DND-41 (cell line): ENCODE results near the gene ZNF746.

ENCODE experiments used
- ATAC-seq: fragments of 200-7000 bp; cut with Tn5 transposase; 3 replicates; pipeline ENCODE4 v1.9.1; 2021; ENCODE audit warnings: low read depth; ENCODE audit not compliant: insufficient read depth
- DNase-seq: peaks from one replicate; pipeline ENCODE4 v3.0.0-alpha.2; 2020
- H2AFZ ChIP-seq: 2 replicates; pipeline ENCODE4 v1.6.0; 2012; ENCODE audit warnings: low read depth, low read length
- H3K27ac ChIP-seq: 2 replicates; pipeline ENCODE4 v1.5.1; 2012; ENCODE audit warnings: low read length, inconsistent platforms
- H3K27me3 ChIP-seq: fragments of 200-600 bp; sonication (generic); 2 replicates; pipeline ENCODE4 v1.6.0; 2012; ENCODE audit warnings: low read length, mild to moderate bottlenecking, inconsistent platforms; ENCODE audit not compliant: insufficient read depth, poor library complexity
- H3K36me3 ChIP-seq: 2 replicates; pipeline ENCODE4 v1.5.1; 2012; ENCODE audit warnings: low read length, inconsistent platforms; ENCODE audit not compliant: insufficient read depth
- H3K4me1 ChIP-seq: 2 replicates; pipeline ENCODE4 v1.5.1; 2012; ENCODE audit warnings: mild to moderate bottlenecking, low read length; ENCODE audit not compliant: insufficient read depth
- H3K4me2 ChIP-seq: 2 replicates; pipeline ENCODE4 v1.6.0; 2012; ENCODE audit warnings: mild to moderate bottlenecking, moderate library complexity, low read length, inconsistent platforms; ENCODE audit not compliant: insufficient read depth
- H3K4me3 ChIP-seq, 2 experiments: fragments of 200-600 bp in 1 of 2; shearing (Covaris generic) in 1 of 2; 2 replicates each; pipeline ENCODE4 v1.5.1; 2012 to 2016; ENCODE audit warnings: inconsistent platforms in 2 of 2, low read length in 2 of 2, mild to moderate bottlenecking in 2 of 2, low read depth in 1 of 2, moderate library complexity in 1 of 2
- H3K79me2 ChIP-seq: 2 replicates; pipeline ENCODE4 v1.6.0; 2012; ENCODE audit warnings: low read length, inconsistent platforms; ENCODE audit not compliant: insufficient read depth
- H3K9ac ChIP-seq: 2 replicates; pipeline ENCODE4 v1.6.0; 2012; ENCODE audit warnings: low read depth, mild to moderate bottlenecking, inconsistent platforms, low read length, moderate library complexity
- H3K9me3 ChIP-seq: 2 replicates; pipeline ENCODE4 v1.5.1; 2012; ENCODE audit warnings: low read length, moderate library complexity, mild to moderate bottlenecking, inconsistent platforms; ENCODE audit not compliant: insufficient read depth, severe bottlenecking
- H4K20me1 ChIP-seq: 2 replicates; pipeline ENCODE4 v1.6.0; 2012; ENCODE audit warnings: low read length; ENCODE audit not compliant: insufficient read depth
- CTCF ChIP-seq: IDR thresholded peaks from 2 replicates; pipeline ENCODE4 v1.5.1; 2012; ENCODE audit warnings: borderline replicate concordance, low read length, moderate library complexity, mild to moderate bottlenecking; ENCODE audit not compliant: poor library complexity, severe bottlenecking; ENCODE audit errors: extremely low read depth
- EZH2 ChIP-seq: IDR thresholded peaks from 3 replicates; pipeline ENCODE4 v1.6.1; 2012; ENCODE audit warnings: borderline replicate concordance, low read depth, mild to moderate bottlenecking, moderate library complexity, low read length, inconsistent platforms; ENCODE audit not compliant: severe bottlenecking

The ZNF746 gene

GRCh38 chr7:149467321-149467859, 30.2 kb downstream of the ZNF746 start:
- ATAC-seq (no peak), DNase-seq (no peak)
- Histone ChIP-seq H3K79me2 (no peaks in the 10 kb centered on the region), H3K27ac (no peak overlapping the region), H4K20me1 (no peaks in the 10 kb centered on the region), H3K9ac (no peak overlapping the region), H3K9me3 (peaks cover 7% of the 10 kb centered on the region), H3K4me1 (no peaks in the 10 kb centered on the region), H3K4me3 (no peak overlapping the region), H3K27me3 (no peaks in the 10 kb centered on the region), H2AFZ (no peak overlapping the region), H3K4me2 (no peak overlapping the region), H3K36me3 (peaks cover 11% of the 10 kb centered on the region; the same call in 1 of the 2 replicates)
- TF ChIP-seq EZH2 (no peak), CTCF (no peak)

GRCh38 chr7:149466364-149466763, 31.2 kb downstream of the ZNF746 start:
- no peak overlapping the region for H3K27ac ChIP-seq
- peaks cover 4% of the 10 kb centered on the region for H3K4me1 ChIP-seq
- H4K20me1 ChIP-seq: no peaks in the 10 kb centered on the region
- no peak overlapping the region for H3K4me3 ChIP-seq
- DNase-seq (no peak), ATAC-seq (no peak)
- no peak overlapping the region for H3K9ac ChIP-seq
- no peaks in the 10 kb centered on the region for H3K27me3 ChIP-seq
- no peaks in the 10 kb centered on the region for H3K79me2 ChIP-seq
- H3K4me2 ChIP-seq: no peak overlapping the region
- no peak overlapping the region for H2AFZ ChIP-seq
- peaks cover 7% of the 10 kb centered on the region for H3K9me3 ChIP-seq
- peaks cover 2% of the 10 kb centered on the region; the same call in 1 of the 2 replicates for H3K36me3 ChIP-seq
- no peak for TF ChIP-seq CTCF
- TF ChIP-seq EZH2: no peak

DNA sequence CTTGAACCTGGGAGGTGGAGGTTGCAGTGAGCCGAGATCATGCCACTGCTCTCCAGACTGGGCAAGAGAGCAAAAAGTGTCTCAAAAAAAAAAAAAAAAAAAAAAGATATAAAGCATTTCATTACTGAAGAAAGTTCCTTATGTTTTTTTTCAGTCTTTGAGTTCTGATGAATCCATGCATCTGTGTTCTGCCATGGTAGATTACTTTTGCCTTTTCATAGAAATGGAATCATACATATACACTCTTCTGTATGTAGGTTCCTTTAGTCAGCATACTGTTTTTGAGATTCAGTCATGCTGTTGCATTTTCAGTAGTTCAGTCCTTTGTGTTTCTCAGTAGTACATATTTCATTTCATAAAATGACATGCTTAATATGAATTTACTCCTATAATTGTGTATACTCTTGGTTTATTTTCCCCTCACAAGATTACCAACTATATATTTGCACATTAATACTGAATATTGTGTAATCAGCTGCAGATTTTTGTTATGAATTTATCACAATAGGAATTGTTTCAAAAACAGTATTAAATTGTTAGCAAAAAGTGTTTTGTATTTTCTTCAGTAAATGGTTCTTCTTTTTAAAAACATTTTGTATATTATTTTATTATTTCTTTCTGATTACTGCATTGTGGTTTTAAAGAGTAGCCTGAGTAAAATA, 34.0 kb downstream of the ZNF746 start:
- no peak overlapping the region for H3K27ac ChIP-seq
- H3K4me2 ChIP-seq: no peak overlapping the region
- H3K36me3 ChIP-seq: no peaks in the 10 kb centered on the region
- H3K9me3 ChIP-seq: peaks cover 7% of the 10 kb centered on the region
- no peak for ATAC-seq
- peaks cover 21% of the 10 kb centered on the region for H3K79me2 ChIP-seq
- H2AFZ ChIP-seq: no peak overlapping the region
- TF ChIP-seq EZH2: no peak
- no peak for TF ChIP-seq CTCF
- H3K9ac ChIP-seq: no peak overlapping the region
- no peak for DNase-seq
- peaks cover 4% of the 10 kb centered on the region for H3K27me3 ChIP-seq
- H4K20me1 ChIP-seq: no peaks in the 10 kb centered on the region
- peaks cover 22% of the 10 kb centered on the region for H3K4me1 ChIP-seq
- H3K4me3 ChIP-seq: no peak overlapping the region
